Measurements from ENCODE around the gene DMD.

DMD gene

DNA sequence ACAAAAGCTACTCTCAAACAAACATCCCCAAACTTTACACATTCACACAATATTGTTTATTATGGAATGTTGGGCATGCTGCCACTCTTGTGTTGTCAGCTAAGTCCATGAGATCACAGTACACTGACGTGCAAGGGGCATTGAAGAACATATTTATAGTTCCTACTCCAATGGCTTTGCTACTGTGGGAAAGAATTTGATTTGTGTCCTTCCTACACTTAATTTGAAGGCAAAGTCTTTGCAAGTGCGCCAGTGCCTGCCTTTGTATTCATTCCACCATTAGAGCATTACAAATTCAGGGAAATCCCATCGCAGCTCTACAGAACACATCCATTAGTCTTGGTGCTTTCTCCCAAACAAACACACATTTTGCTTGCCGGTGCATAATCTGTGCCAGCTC lies 2094.1 kb downstream of the DMD start:
- Histone ChIP-seq H3K4me1 (no peaks in the 10 kb centered on the region), H3K27me3 (no peaks in the 10 kb centered on the region), H3K36me3 (no peaks in the 10 kb centered on the region), H3K9me3 (no peaks in the 10 kb centered on the region), H3K4me3 (ENCODE audit: low read depth, low read length) (no peak overlapping the region)
- TF ChIP-seq, protein P1, sequence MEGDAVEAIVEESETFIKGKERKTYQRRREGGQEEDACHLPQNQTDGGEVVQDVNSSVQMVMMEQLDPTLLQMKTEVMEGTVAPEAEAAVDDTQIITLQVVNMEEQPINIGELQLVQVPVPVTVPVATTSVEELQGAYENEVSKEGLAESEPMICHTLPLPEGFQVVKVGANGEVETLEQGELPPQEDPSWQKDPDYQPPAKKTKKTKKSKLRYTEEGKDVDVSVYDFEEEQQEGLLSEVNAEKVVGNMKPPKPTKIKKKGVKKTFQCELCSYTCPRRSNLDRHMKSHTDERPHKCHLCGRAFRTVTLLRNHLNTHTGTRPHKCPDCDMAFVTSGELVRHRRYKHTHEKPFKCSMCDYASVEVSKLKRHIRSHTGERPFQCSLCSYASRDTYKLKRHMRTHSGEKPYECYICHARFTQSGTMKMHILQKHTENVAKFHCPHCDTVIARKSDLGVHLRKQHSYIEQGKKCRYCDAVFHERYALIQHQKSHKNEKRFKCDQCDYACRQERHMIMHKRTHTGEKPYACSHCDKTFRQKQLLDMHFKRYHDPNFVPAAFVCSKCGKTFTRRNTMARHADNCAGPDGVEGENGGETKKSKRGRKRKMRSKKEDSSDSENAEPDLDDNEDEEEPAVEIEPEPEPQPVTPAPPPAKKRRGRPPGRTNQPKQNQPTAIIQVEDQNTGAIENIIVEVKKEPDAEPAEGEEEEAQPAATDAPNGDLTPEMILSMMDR (IDR thresholded peaks at IDR 0.05; ENCODE audit: low read depth, low read length), result no peak
- DNase-seq, result no peak

DNA sequence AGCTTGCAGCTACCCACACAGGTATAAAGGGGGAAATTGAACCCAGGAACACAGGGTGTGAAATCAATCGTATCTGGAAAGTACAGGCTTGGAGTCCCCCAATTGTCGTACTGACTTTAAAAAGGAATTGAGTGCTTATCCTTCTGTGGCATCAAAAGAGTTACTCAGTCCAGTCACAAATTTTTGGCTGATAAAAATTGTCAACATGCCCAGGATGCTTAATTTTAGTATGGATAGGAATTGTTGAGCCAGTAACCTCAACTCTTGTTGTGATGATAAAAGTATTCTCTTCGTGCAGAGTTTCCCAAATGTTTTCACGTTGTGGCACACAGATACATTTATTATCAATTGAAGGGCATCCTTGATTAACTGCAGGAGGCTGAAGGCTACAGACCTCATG lies 2096.0 kb downstream of the DMD start:
- no peaks in the 10 kb centered on the region for H3K9me3 ChIP-seq
- no peak overlapping the region for H3K4me3 ChIP-seq (ENCODE audit: low read depth, low read length)
- H3K4me1 ChIP-seq, result no peaks in the 10 kb centered on the region
- DNase-seq, result no peak
- no peaks in the 10 kb centered on the region for H3K36me3 ChIP-seq
- H3K27me3 ChIP-seq, result no peaks in the 10 kb centered on the region
- TF ChIP-seq, protein P1 (IDR thresholded peaks at IDR 0.05; ENCODE audit: low read depth, low read length), result no peak

GRCh38 chrX:31114858-31115257 lies 2096.5 kb downstream of the DMD start:
- H3K36me3 ChIP-seq, result no peaks in the 10 kb centered on the region
- no peak overlapping the region for H3K4me3 ChIP-seq (ENCODE audit: low read depth, low read length)
- no peaks in the 10 kb centered on the region for H3K4me1 ChIP-seq
- no peaks in the 10 kb centered on the region for H3K9me3 ChIP-seq
- H3K27me3 ChIP-seq, result no peaks in the 10 kb centered on the region
- TF ChIP-seq, protein P1 (IDR thresholded peaks at IDR 0.05; ENCODE audit: low read depth, low read length), result no peak
- no peak for DNase-seq

- Histone ChIP-seq H3K4me1 (no peaks in the 10 kb centered on the region), H3K4me3 (ENCODE audit: low read depth, low read length) (no peak overlapping the region), H3K36me3 (no peaks in the 10 kb centered on the region), H3K27me3 (no peaks in the 10 kb centered on the region), H3K9me3 (no peaks in the 10 kb centered on the region)
- no peak for DNase-seq
- TF ChIP-seq, protein P1 (IDR thresholded peaks at IDR 0.05; ENCODE audit: low read depth, low read length), result no peak
These were observed 2098.9 kb downstream of the DMD start for GRCh38 chrX:31112226-31112999.

DNA sequence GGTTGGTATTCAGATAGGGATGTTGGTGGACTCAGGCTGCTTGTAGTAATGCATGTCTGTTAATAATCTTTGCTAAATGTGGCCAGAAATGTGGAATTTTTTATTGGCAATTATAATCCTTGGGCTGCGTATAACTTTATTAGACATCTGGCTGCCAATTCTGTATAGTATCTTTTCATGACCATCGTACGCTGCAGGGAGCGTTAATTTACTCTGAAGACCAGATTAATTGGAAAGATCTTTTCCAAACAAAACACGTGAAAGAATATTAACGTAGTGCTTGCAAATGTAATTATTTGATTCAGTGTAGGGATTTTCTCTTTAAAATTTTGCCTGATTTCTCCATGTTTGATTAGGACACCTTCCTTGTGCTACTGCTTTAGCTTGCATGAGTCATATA lies 2100.7 kb downstream of the DMD start:
- no peak for DNase-seq
- no peaks in the 10 kb centered on the region for H3K36me3 ChIP-seq
- H3K27me3 ChIP-seq, result no peaks in the 10 kb centered on the region
- TF ChIP-seq, protein P1 (IDR thresholded peaks at IDR 0.05; ENCODE audit: low read depth, low read length), result no peak
- H3K4me1 ChIP-seq, result no peaks in the 10 kb centered on the region
- H3K4me3 ChIP-seq (ENCODE audit: low read depth, low read length), result no peak overlapping the region
- no peaks in the 10 kb centered on the region for H3K9me3 ChIP-seq

GRCh38 chrX:31099536-31100090 lies 2111.7 kb downstream of the DMD start:
- Histone ChIP-seq H3K27me3 (no peaks in the 10 kb centered on the region), H3K4me3 (ENCODE audit: low read depth, low read length) (no peak overlapping the region), H3K36me3 (no peaks in the 10 kb centered on the region), H3K4me1 (no peaks in the 10 kb centered on the region), H3K9me3 (no peaks in the 10 kb centered on the region)
- TF ChIP-seq, protein P1 (IDR thresholded peaks at IDR 0.05; ENCODE audit: low read depth, low read length), result no peak
- DNase-seq, result no peak

Measured in BE2C (cell line).